Trophoblast cell (in vitro differentiated cells and primary cell): ENCODE data around the gene ETHE1.

Source experiments
- DNase-seq, 2 donors: peaks; one replicate each; pipeline ENCODE4 v3.0.0-alpha.2; 2016
- H2AFZ ChIP-seq: 2 replicates; pipeline ENCODE4 v1.6.1; 2013; ENCODE audit warnings: low read length, moderate library complexity, mild to moderate bottlenecking; ENCODE audit not compliant: insufficient read depth, poor library complexity
- H2AK5ac ChIP-seq: 2 replicates; pipeline ENCODE4 v1.6.1; 2013; ENCODE audit warnings: mild to moderate bottlenecking, low read length
- H2BK120ac ChIP-seq: 2 replicates; pipeline ENCODE4 v1.6.1; 2013; ENCODE audit warnings: low read length, mild to moderate bottlenecking, moderate library complexity; ENCODE audit not compliant: insufficient read depth, poor library complexity
- H2BK12ac ChIP-seq: 2 replicates; pipeline ENCODE4 v1.6.1; 2013; ENCODE audit warnings: mild to moderate bottlenecking, low read length, moderate library complexity
- H2BK5ac ChIP-seq: 2 replicates; pipeline ENCODE4 v1.6.1; 2013; ENCODE audit warnings: low read length, low read depth, moderate library complexity, mild to moderate bottlenecking; ENCODE audit not compliant: poor library complexity
- H3K14ac ChIP-seq: 2 replicates; pipeline ENCODE4 v1.6.1; 2013; ENCODE audit warnings: mild to moderate bottlenecking, low read length
- H3K18ac ChIP-seq: 2 replicates; pipeline ENCODE4 v1.6.1; 2013; ENCODE audit warnings: mild to moderate bottlenecking, low read length
- H3K23ac ChIP-seq: 2 replicates; pipeline ENCODE4 v1.6.1; 2013; ENCODE audit warnings: low read length
- H3K27ac ChIP-seq: 2 replicates; pipeline ENCODE4 v1.5.1; 2013; ENCODE audit warnings: low read depth, mild to moderate bottlenecking, inconsistent platforms, low read length, moderate library complexity
- H3K27me3 ChIP-seq: 2 replicates; pipeline ENCODE4 v1.6.1; 2013; ENCODE audit warnings: inconsistent platforms, mild to moderate bottlenecking, low read length, moderate library complexity; ENCODE audit not compliant: insufficient read depth
- H3K36me3 ChIP-seq, 2 experiments: 1 replicate in 1 of 2; 2 replicates in 1 of 2; pipeline ENCODE4 v1.6.1; 2013; ENCODE audit warnings: low read length in 2 of 2, mild to moderate bottlenecking in 2 of 2, moderate library complexity in 1 of 2; ENCODE audit not compliant: insufficient read depth in 2 of 2, control insufficient read depth in 1 of 2
- H3K4ac ChIP-seq: 2 replicates; pipeline ENCODE4 v1.6.1; 2013; ENCODE audit warnings: low read depth, mild to moderate bottlenecking, low read length, moderate library complexity
- H3K4me1 ChIP-seq, 2 experiments: 1 replicate in 1 of 2; 2 replicates in 1 of 2; pipeline ENCODE4 v1.6.1; 2013; ENCODE audit warnings: low read length in 2 of 2, mild to moderate bottlenecking in 2 of 2, moderate library complexity in 1 of 2; ENCODE audit not compliant: insufficient read depth in 2 of 2, control insufficient read depth in 1 of 2
- H3K4me2 ChIP-seq: 2 replicates; pipeline ENCODE4 v1.6.1; 2013; ENCODE audit warnings: inconsistent platforms, mild to moderate bottlenecking, low read length, moderate library complexity
- H3K4me3 ChIP-seq: 2 replicates; pipeline ENCODE4 v1.5.1; 2013; ENCODE audit warnings: mild to moderate bottlenecking, low read depth, low read length, inconsistent platforms
- H3K79me1 ChIP-seq: one replicate; pipeline ENCODE4 v1.6.1; 2013; ENCODE audit warnings: low read length
- H3K79me2 ChIP-seq: 2 replicates; pipeline ENCODE4 v1.6.1; 2013; ENCODE audit warnings: low read length, mild to moderate bottlenecking; ENCODE audit not compliant: control insufficient read depth, insufficient read depth, poor library complexity
- H3K9ac ChIP-seq: 2 replicates; pipeline ENCODE4 v1.6.1; 2013; ENCODE audit warnings: mild to moderate bottlenecking, low read length
- H3K9me3 ChIP-seq: 2 replicates; pipeline ENCODE4 v1.6.1; 2013; ENCODE audit warnings: low read depth, mild to moderate bottlenecking, control low read depth, inconsistent platforms, low read length; ENCODE audit not compliant: insufficient read depth
- H4K12ac ChIP-seq: 2 replicates; pipeline ENCODE4 v1.6.1; 2013; ENCODE audit warnings: low read depth, mild to moderate bottlenecking, low read length, moderate library complexity
- H4K8ac ChIP-seq: 2 replicates; pipeline ENCODE4 v1.6.1; 2013; ENCODE audit warnings: low read depth, mild to moderate bottlenecking, low read length, moderate library complexity
- H4K91ac ChIP-seq: one replicate; pipeline ENCODE4 v1.6.1; 2013; ENCODE audit warnings: low read depth, mild to moderate bottlenecking, low read length, moderate library complexity
- WGBS: extraction: QIAGEN DNeasy Blood & Tissue Kit; methylation state at CpG from one replicate; pipeline ENCODE4 v1.1.7; 2013; ENCODE audit warnings: missing lambda C conversion rate; ENCODE audit not compliant: insufficient read length, insufficient coverage; ENCODE audit errors: extremely low coverage; 5-methylcytosine and 5-hydroxymethylcytosine counted together

Gene ETHE1

GRCh38 chr19:43564800-43565199 lies 37.8 kb upstream of the ETHE1 start:
- no peak overlapping the region for H3K9ac ChIP-seq
- H2AFZ ChIP-seq, result no peak overlapping the region
- H2BK120ac ChIP-seq, result no peak overlapping the region
- H3K27me3 ChIP-seq, result no peaks in the 10 kb centered on the region
- H3K4me2 ChIP-seq, result no peak overlapping the region
- no peak overlapping the region for H3K4me3 ChIP-seq
- no peaks in the 10 kb centered on the region for H3K9me3 ChIP-seq
- no peak overlapping the region for H3K27ac ChIP-seq
- DNase-seq, result peak in 1 of 2 donors; percentile 34
- no peak overlapping the region for H3K23ac ChIP-seq
- H4K12ac ChIP-seq, result no peak overlapping the region
- no peak overlapping the region for H2BK12ac ChIP-seq
- no peak overlapping the region for H2AK5ac ChIP-seq
- H3K4ac ChIP-seq, result no peak overlapping the region
- no peaks in the 10 kb centered on the region for H3K4me1 ChIP-seq
- no peaks in the 10 kb centered on the region for H3K79me2 ChIP-seq
- no CpG with 5 or more reads among the region's 9 CpGs for WGBS
- no peak overlapping the region for H4K8ac ChIP-seq
- no peak overlapping the region for H3K14ac ChIP-seq
- H3K79me1 ChIP-seq, result no peaks in the 10 kb centered on the region
- H2BK5ac ChIP-seq, result no peak overlapping the region
- H3K36me3 ChIP-seq, result peaks cover 21 to 30% of the 10 kb centered on the region in 2 experiments
- no peak overlapping the region for H4K91ac ChIP-seq
- H3K18ac ChIP-seq, result no peak overlapping the region

- WGBS, result no CpG with 5 or more reads among the region's 10 CpGs
- Histone ChIP-seq H3K14ac (no peak overlapping the region), H3K79me2 (no peaks in the 10 kb centered on the region), H3K9ac (no peak overlapping the region), H3K36me3 (peaks cover 22 to 30% of the 10 kb centered on the region in 2 experiments), H3K4me2 (no peak overlapping the region), H3K23ac (no peak overlapping the region), H3K4me3 (no peak overlapping the region), H3K4ac (no peak overlapping the region), H3K4me1 (no peaks in the 10 kb centered on the region), H3K27ac (no peak overlapping the region), H4K12ac (no peak overlapping the region), H2BK120ac (no peak overlapping the region), H2BK5ac (no peak overlapping the region), H2AK5ac (no peak overlapping the region), H2AFZ (no peak overlapping the region), H3K9me3 (no peaks in the 10 kb centered on the region), H3K79me1 (no peaks in the 10 kb centered on the region), H3K27me3 (no peaks in the 10 kb centered on the region), H4K91ac (no peak overlapping the region), H2BK12ac (no peak overlapping the region), H3K18ac (no peak overlapping the region), H4K8ac (no peak overlapping the region)
- no peak for DNase-seq
These were observed 36.9 kb upstream of the ETHE1 start for GRCh38 chr19:43563816-43564457.

DNA sequence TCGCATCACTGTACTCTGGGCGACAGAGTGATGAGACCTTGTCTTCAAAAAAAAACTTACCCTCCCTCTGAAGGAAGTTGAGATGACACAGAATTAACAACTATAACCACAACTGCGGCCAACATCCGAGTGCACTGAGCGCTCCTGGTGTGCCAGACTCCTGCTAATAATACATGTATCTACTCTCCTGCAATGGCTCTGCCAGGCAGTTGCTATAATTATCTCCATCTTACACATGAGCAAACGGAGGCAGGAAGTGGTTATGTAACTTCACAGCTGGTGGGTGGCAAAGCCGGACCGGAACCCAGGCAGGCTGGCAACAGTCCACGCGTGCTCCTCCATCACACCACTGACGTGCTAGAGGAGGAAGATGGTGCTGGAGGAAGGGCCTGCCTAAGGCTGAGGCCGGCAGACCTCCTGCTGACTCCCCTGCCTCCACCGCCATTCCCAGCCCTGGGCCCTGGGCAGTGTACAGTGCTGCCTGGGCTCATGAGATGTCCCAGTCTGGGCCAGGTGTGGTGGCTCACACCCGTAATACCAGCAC lies 35.8 kb upstream of the ETHE1 start:
- no peak overlapping the region for H2AFZ ChIP-seq
- H3K27me3 ChIP-seq, result no peaks in the 10 kb centered on the region
- H3K23ac ChIP-seq, result no peak overlapping the region
- no peak overlapping the region for H4K91ac ChIP-seq
- H3K79me2 ChIP-seq, result no peaks in the 10 kb centered on the region
- no peak overlapping the region for H2AK5ac ChIP-seq
- peaks cover 25 to 32% of the 10 kb centered on the region in 2 experiments for H3K36me3 ChIP-seq
- H3K27ac ChIP-seq, result no peak overlapping the region
- no peak overlapping the region for H2BK5ac ChIP-seq
- H2BK12ac ChIP-seq, result no peak overlapping the region
- no peaks in the 10 kb centered on the region for H3K4me1 ChIP-seq
- WGBS, result no CpG with 5 or more reads among the region's 14 CpGs
- H3K18ac ChIP-seq, result no peak overlapping the region
- no peak overlapping the region for H3K14ac ChIP-seq
- no peak overlapping the region for H3K4me3 ChIP-seq
- no peak overlapping the region for H3K4ac ChIP-seq
- no peaks in the 10 kb centered on the region for H3K9me3 ChIP-seq
- H4K8ac ChIP-seq, result no peak overlapping the region
- H3K79me1 ChIP-seq, result no peaks in the 10 kb centered on the region
- no peak overlapping the region for H3K9ac ChIP-seq
- no peak overlapping the region for H2BK120ac ChIP-seq
- peak; percentile 44 to 54 for DNase-seq
- no peak overlapping the region for H3K4me2 ChIP-seq
- no peak overlapping the region for H4K12ac ChIP-seq

DNA sequence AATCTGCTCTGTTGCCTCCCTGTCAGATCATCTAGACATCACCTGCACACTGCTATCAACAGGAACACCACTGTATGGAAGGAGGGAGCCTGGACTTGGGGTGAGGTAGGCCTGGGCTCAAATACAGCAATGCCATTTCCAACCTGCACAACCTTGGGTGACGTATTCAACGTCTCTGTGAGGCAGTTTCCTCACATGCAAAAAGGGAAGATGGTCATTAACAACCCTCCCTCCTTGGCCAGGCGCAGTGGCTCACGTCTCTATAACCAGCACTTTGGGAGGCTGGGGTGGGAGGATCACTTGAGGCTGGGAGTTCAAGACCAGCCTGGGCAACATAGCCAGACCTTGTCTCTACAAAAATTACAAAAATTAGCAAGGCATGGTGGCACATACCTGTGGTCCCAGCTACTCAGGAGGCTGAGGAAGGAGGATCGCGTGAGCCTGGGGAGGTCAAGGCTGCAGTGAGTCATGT lies 35.3 kb upstream of the ETHE1 start:
- no peaks in the 10 kb centered on the region for H3K27me3 ChIP-seq
- H3K4me2 ChIP-seq, result no peak overlapping the region
- no peak overlapping the region for H3K4ac ChIP-seq
- H3K9me3 ChIP-seq, result no peaks in the 10 kb centered on the region
- H4K8ac ChIP-seq, result no peak overlapping the region
- no peak overlapping the region for H3K18ac ChIP-seq
- H4K91ac ChIP-seq, result no peak overlapping the region
- no peak overlapping the region for H3K27ac ChIP-seq
- H3K79me2 ChIP-seq, result no peaks in the 10 kb centered on the region
- H4K12ac ChIP-seq, result no peak overlapping the region
- H3K36me3 ChIP-seq, result peaks cover 25 to 32% of the 10 kb centered on the region in 2 experiments
- no peak for DNase-seq
- no CpG with 5 or more reads among the region's 6 CpGs for WGBS
- H2AK5ac ChIP-seq, result no peak overlapping the region
- H3K79me1 ChIP-seq, result no peaks in the 10 kb centered on the region
- H2AFZ ChIP-seq, result no peak overlapping the region
- H3K4me3 ChIP-seq, result no peak overlapping the region
- H3K23ac ChIP-seq, result no peak overlapping the region
- H2BK5ac ChIP-seq, result no peak overlapping the region
- no peak overlapping the region for H2BK120ac ChIP-seq
- H3K9ac ChIP-seq, result no peak overlapping the region
- no peaks in the 10 kb centered on the region for H3K4me1 ChIP-seq
- H2BK12ac ChIP-seq, result no peak overlapping the region
- H3K14ac ChIP-seq, result no peak overlapping the region
